Activated naive CD4-positive, alpha-beta T cell treated with anti-CD3 and anti-CD28 coated beads, Interleukin-2, amount 10 ng/mL, durations not matched to agents 7 days and 5 days (primary cell): Measurements from ENCODE around the gene SLCO4C1.

Source experiments
- CTCF ChIA-PET: fragments of 350-600 bp; sonication (Branson Sonifier 250); formaldehyde crosslinking; loops from one replicate; lab custom pipeline; 2021; ENCODE audit warnings: antibody characterized with exemption; lab: Charles Lee
- DNase-seq: peaks from one replicate; pipeline ENCODE4 v3.0.0-alpha.2; 2020
- H3K27ac Mint-ChIP-seq: one replicate; pipeline ENCODE4 v1.8.0; 2021; ENCODE audit warnings: mild to moderate bottlenecking, moderate library complexity, mixed read lengths
- H3K27me3 Mint-ChIP-seq: one replicate; pipeline ENCODE4 v1.8.0; 2021; ENCODE audit warnings: mild to moderate bottlenecking, mixed read lengths
- H3K36me3 Mint-ChIP-seq: one replicate; pipeline ENCODE4 v1.8.0; 2021; ENCODE audit warnings: mixed read lengths
- H3K4me1 Mint-ChIP-seq: one replicate; pipeline ENCODE4 v1.8.0; 2021; ENCODE audit warnings: mixed read lengths
- H3K4me3 Mint-ChIP-seq: one replicate; pipeline ENCODE4 v1.8.0; 2021; ENCODE audit warnings: mild to moderate bottlenecking, moderate library complexity, mixed read lengths
- H3K9me3 Mint-ChIP-seq: one replicate; pipeline ENCODE4 v1.8.0; 2021; ENCODE audit warnings: mixed read lengths

The SLCO4C1 gene

GRCh38 chr5:102229685-102230084 is 66.4 kb downstream of the SLCO4C1 start:
- no peaks in the 10 kb centered on the region for H3K9me3 Mint-ChIP-seq
- peaks cover 4% of the 10 kb centered on the region for H3K27me3 Mint-ChIP-seq
- CTCF ChIA-PET, result no interaction called here
- H3K36me3 Mint-ChIP-seq, result no peaks in the 10 kb centered on the region
- no peak overlapping the region for H3K4me3 Mint-ChIP-seq
- no peak overlapping the region for H3K27ac Mint-ChIP-seq
- DNase-seq, result no peak
- H3K4me1 Mint-ChIP-seq, result peaks cover 7% of the 10 kb centered on the region

GRCh38 chr5:102226321-102226720 is 69.8 kb downstream of the SLCO4C1 start:
- Mint-ChIP-seq H3K4me1 (peaks cover 7% of the 10 kb centered on the region), H3K9me3 (no peaks in the 10 kb centered on the region), H3K27ac (no peak overlapping the region), H3K36me3 (no peaks in the 10 kb centered on the region), H3K4me3 (no peak overlapping the region), H3K27me3 (peaks cover 4% of the 10 kb centered on the region)
- CTCF ChIA-PET, result no interaction called here
- DNase-seq, result no peak

GRCh38 chr5:102223542-102224477 is 72.3 kb downstream of the SLCO4C1 start:
- CTCF ChIA-PET, result no interaction called here
- H3K27me3 Mint-ChIP-seq, result peaks cover 1% of the 10 kb centered on the region
- no peak overlapping the region for H3K27ac Mint-ChIP-seq
- DNase-seq, result no peak
- no peaks in the 10 kb centered on the region for H3K4me1 Mint-ChIP-seq
- H3K9me3 Mint-ChIP-seq, result no peaks in the 10 kb centered on the region
- H3K36me3 Mint-ChIP-seq, result no peaks in the 10 kb centered on the region
- no peak overlapping the region for H3K4me3 Mint-ChIP-seq

GRCh38 chr5:102222772-102223171 is 73.3 kb downstream of the SLCO4C1 start:
- CTCF ChIA-PET, result no interaction called here

GRCh38 chr5:102221949-102222348 is 74.1 kb downstream of the SLCO4C1 start:
- Mint-ChIP-seq H3K9me3 (no peaks in the 10 kb centered on the region), H3K27me3 (no peaks in the 10 kb centered on the region), H3K36me3 (no peaks in the 10 kb centered on the region), H3K27ac (no peak overlapping the region), H3K4me1 (no peaks in the 10 kb centered on the region), H3K4me3 (no peak overlapping the region)
- CTCF ChIA-PET, result no interaction called here
- no peak for DNase-seq

More at GRCh38 chr5:102222772-102223171, 73.3 kb downstream of the SLCO4C1 start:
- H3K36me3 Mint-ChIP-seq, result no peaks in the 10 kb centered on the region
- no peaks in the 10 kb centered on the region for H3K4me1 Mint-ChIP-seq
- DNase-seq, result no peak
- no peak overlapping the region for H3K4me3 Mint-ChIP-seq
- no peaks in the 10 kb centered on the region for H3K9me3 Mint-ChIP-seq
- no peak overlapping the region for H3K27ac Mint-ChIP-seq
- H3K27me3 Mint-ChIP-seq, result no peaks in the 10 kb centered on the region

GRCh38 chr5:102218159-102218558 is 77.9 kb downstream of the SLCO4C1 start:
- Mint-ChIP-seq H3K9me3 (no peaks in the 10 kb centered on the region), H3K4me3 (no peak overlapping the region), H3K27ac (no peak overlapping the region), H3K4me1 (no peaks in the 10 kb centered on the region), H3K36me3 (no peaks in the 10 kb centered on the region), H3K27me3 (no peaks in the 10 kb centered on the region)
- DNase-seq, result no peak
- CTCF ChIA-PET, result no interaction called here

- no peak for DNase-seq
- H3K27me3 Mint-ChIP-seq, result no peaks in the 10 kb centered on the region
- no peak overlapping the region for H3K27ac Mint-ChIP-seq
- CTCF ChIA-PET, result no interaction called here
- H3K4me1 Mint-ChIP-seq, result no peaks in the 10 kb centered on the region
- no peak overlapping the region for H3K4me3 Mint-ChIP-seq
- H3K36me3 Mint-ChIP-seq, result no peaks in the 10 kb centered on the region
- no peaks in the 10 kb centered on the region for H3K9me3 Mint-ChIP-seq
These were observed 79.4 kb downstream of the SLCO4C1 start for GRCh38 chr5:102216678-102217077.

- Mint-ChIP-seq H3K9me3 (no peaks in the 10 kb centered on the region), H3K27me3 (no peaks in the 10 kb centered on the region), H3K4me3 (no peak overlapping the region), H3K4me1 (no peaks in the 10 kb centered on the region), H3K27ac (no peak overlapping the region), H3K36me3 (no peaks in the 10 kb centered on the region)
- no peak for DNase-seq
- CTCF ChIA-PET, result no interaction called here
These were observed 84.9 kb downstream of the SLCO4C1 start for GRCh38 chr5:102211165-102211564.

- no peak for DNase-seq
- Mint-ChIP-seq H3K27ac (no peak overlapping the region), H3K9me3 (no peaks in the 10 kb centered on the region), H3K36me3 (no peaks in the 10 kb centered on the region), H3K4me1 (no peaks in the 10 kb centered on the region), H3K27me3 (no peaks in the 10 kb centered on the region), H3K4me3 (no peak overlapping the region)
- CTCF ChIA-PET, result no interaction called here
These were observed 95.2 kb downstream of the SLCO4C1 start for GRCh38 chr5:102200861-102201260.

- no peak for DNase-seq
- no peaks in the 10 kb centered on the region for H3K9me3 Mint-ChIP-seq
- no peaks in the 10 kb centered on the region for H3K27me3 Mint-ChIP-seq
- no peak overlapping the region for H3K27ac Mint-ChIP-seq
- CTCF ChIA-PET, result no interaction called here
- no peaks in the 10 kb centered on the region for H3K4me1 Mint-ChIP-seq
- H3K36me3 Mint-ChIP-seq, result no peaks in the 10 kb centered on the region
- no peak overlapping the region for H3K4me3 Mint-ChIP-seq
These were observed 99.6 kb downstream of the SLCO4C1 start for GRCh38 chr5:102196481-102196880.
